ENCODE results near the gene SLC9A9. TPM values are rescaled to one million over a fixed set of nuclear protein-coding genes. Genes with fewer than 3 reads are reported as not detected.

The SLC9A9 gene
- total RNA-seq, 1 donor from 2014 or later, result 0.22 TPM

GRCh38 chr3:143291836-143292447, 556.3 kb downstream of the SLC9A9 start:
- no peaks in the 10 kb centered on the region for H4K20me1 ChIP-seq (ENCODE audit: low read depth)
- Mint-ChIP-seq H3K4me1 (peaks cover 7% of the 10 kb centered on the region), H3K36me3 (no peaks in the 10 kb centered on the region), H3K27me3 (ENCODE audit: insufficient read depth, low read depth) (peaks cover 2% of the 10 kb centered on the region), H3K4me3 (no peak overlapping the region), H3K9me3 (no peaks in the 10 kb centered on the region), H3K27ac (no peak overlapping the region)
- DNase-seq (ENCODE audit: low spot score), result no peak
- no peaks in the 10 kb centered on the region for H3F3A ChIP-seq (ENCODE audit: low read depth)
- TF ChIP-seq EZH2 (IDR thresholded peaks at IDR 0.05) (no peak), EZH2phosphoT487 (IDR thresholded peaks at IDR 0.05) (no peak), CTCF (IDR thresholded peaks at IDR 0.05) (no peak)
- H3K27me3 ChIP-seq, result no peaks in the 10 kb centered on the region
- no peaks in the 10 kb centered on the region for H3K9me3 ChIP-seq (ENCODE audit: low read depth)
- H2AFZ ChIP-seq (replicated peaks), result no peak overlapping the region
- no peak overlapping the region for H3K27ac ChIP-seq
- H3K9ac ChIP-seq, result no peak overlapping the region
- no peak overlapping the region for H3K4me2 ChIP-seq
- H3K79me2 ChIP-seq (ENCODE audit: low read depth), result no peaks in the 10 kb centered on the region
- no peaks in the 10 kb centered on the region for H3K36me3 ChIP-seq
- no peaks in the 10 kb centered on the region for H3K4me1 ChIP-seq
- no peak overlapping the region for H3K4me3 ChIP-seq

- Mint-ChIP-seq H3K4me3 (no peak overlapping the region), H3K27ac (no peak overlapping the region), H3K9me3 (no peaks in the 10 kb centered on the region), H3K27me3 (ENCODE audit: insufficient read depth, low read depth) (peaks cover 2% of the 10 kb centered on the region), H3K36me3 (no peaks in the 10 kb centered on the region), H3K4me1 (peaks cover 11% of the 10 kb centered on the region)
- no peak overlapping the region for H3K9ac ChIP-seq
- no peak overlapping the region for H3K27ac ChIP-seq
- H3K79me2 ChIP-seq (ENCODE audit: low read depth), result no peaks in the 10 kb centered on the region
- H4K20me1 ChIP-seq (ENCODE audit: low read depth), result no peaks in the 10 kb centered on the region
- DNase-seq (ENCODE audit: low spot score), result no peak
- no peak for TF ChIP-seq EZH2 (IDR thresholded peaks at IDR 0.05)
- TF ChIP-seq EZH2phosphoT487 (IDR thresholded peaks at IDR 0.05), result no peak
- no peak for TF ChIP-seq CTCF (IDR thresholded peaks at IDR 0.05)
- no peak overlapping the region for H3K4me3 ChIP-seq
- no peaks in the 10 kb centered on the region for H3F3A ChIP-seq (ENCODE audit: low read depth)
- H2AFZ ChIP-seq (replicated peaks), result no peak overlapping the region
- no peak overlapping the region for H3K4me2 ChIP-seq
- H3K27me3 ChIP-seq, result no peaks in the 10 kb centered on the region
- H3K4me1 ChIP-seq, result no peaks in the 10 kb centered on the region
- H3K9me3 ChIP-seq (ENCODE audit: low read depth), result no peaks in the 10 kb centered on the region
- H3K36me3 ChIP-seq, result no peaks in the 10 kb centered on the region
Observed at GRCh38 chr3:143288944-143289343, 559.3 kb downstream of the SLC9A9 start.

GRCh38 chr3:143287403-143287802, 560.9 kb downstream of the SLC9A9 start:
- no peaks in the 10 kb centered on the region for H3K27me3 ChIP-seq
- H3K27ac ChIP-seq, result no peak overlapping the region
- H2AFZ ChIP-seq (replicated peaks), result no peak overlapping the region
- H3K79me2 ChIP-seq (ENCODE audit: low read depth), result no peaks in the 10 kb centered on the region
- Mint-ChIP-seq H3K4me3 (no peak overlapping the region), H3K27ac (no peak overlapping the region), H3K36me3 (no peaks in the 10 kb centered on the region), H3K9me3 (no peaks in the 10 kb centered on the region), H3K27me3 (ENCODE audit: insufficient read depth, low read depth) (no peaks in the 10 kb centered on the region), H3K4me1 (peaks cover 11% of the 10 kb centered on the region)
- H3K4me1 ChIP-seq, result no peaks in the 10 kb centered on the region
- H3K4me3 ChIP-seq, result no peak overlapping the region
- no peak overlapping the region for H3K4me2 ChIP-seq
- TF ChIP-seq CTCF (IDR thresholded peaks at IDR 0.05), result no peak
- TF ChIP-seq EZH2phosphoT487 (IDR thresholded peaks at IDR 0.05), result no peak
- TF ChIP-seq EZH2 (IDR thresholded peaks at IDR 0.05), result no peak
- no peaks in the 10 kb centered on the region for H3K9me3 ChIP-seq (ENCODE audit: low read depth)
- no peaks in the 10 kb centered on the region for H4K20me1 ChIP-seq (ENCODE audit: low read depth)
- no peaks in the 10 kb centered on the region for H3F3A ChIP-seq (ENCODE audit: low read depth)
- DNase-seq (ENCODE audit: low spot score), result no peak
- no peak overlapping the region for H3K9ac ChIP-seq
- H3K36me3 ChIP-seq, result no peaks in the 10 kb centered on the region

Measured in neural progenitor cell (in vitro differentiated cells).